GM12872 (cell line): ENCODE results near the gene SDF2.

ENCODE experiments used
- TF ChIP-seq, protein P1 (sequence below): IDR thresholded peaks from 3 replicates; pipeline ENCODE4 v1.5.1; 2011; ENCODE audit warnings: low read depth, mild to moderate bottlenecking, low read length, moderate library complexity; ENCODE audit not compliant: insufficient read depth

The SDF2 gene

GRCh38 chr17:28599311-28600184 is 62.2 kb downstream of the SDF2 start:
- TF ChIP-seq, protein P1, sequence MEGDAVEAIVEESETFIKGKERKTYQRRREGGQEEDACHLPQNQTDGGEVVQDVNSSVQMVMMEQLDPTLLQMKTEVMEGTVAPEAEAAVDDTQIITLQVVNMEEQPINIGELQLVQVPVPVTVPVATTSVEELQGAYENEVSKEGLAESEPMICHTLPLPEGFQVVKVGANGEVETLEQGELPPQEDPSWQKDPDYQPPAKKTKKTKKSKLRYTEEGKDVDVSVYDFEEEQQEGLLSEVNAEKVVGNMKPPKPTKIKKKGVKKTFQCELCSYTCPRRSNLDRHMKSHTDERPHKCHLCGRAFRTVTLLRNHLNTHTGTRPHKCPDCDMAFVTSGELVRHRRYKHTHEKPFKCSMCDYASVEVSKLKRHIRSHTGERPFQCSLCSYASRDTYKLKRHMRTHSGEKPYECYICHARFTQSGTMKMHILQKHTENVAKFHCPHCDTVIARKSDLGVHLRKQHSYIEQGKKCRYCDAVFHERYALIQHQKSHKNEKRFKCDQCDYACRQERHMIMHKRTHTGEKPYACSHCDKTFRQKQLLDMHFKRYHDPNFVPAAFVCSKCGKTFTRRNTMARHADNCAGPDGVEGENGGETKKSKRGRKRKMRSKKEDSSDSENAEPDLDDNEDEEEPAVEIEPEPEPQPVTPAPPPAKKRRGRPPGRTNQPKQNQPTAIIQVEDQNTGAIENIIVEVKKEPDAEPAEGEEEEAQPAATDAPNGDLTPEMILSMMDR: no peak

- TF ChIP-seq, protein P1: no peak
These were observed 62.9 kb downstream of the SDF2 start, which contains the start of gene SPAG5 for GRCh38 chr17:28598799-28599310. Gene SPAG5, minus strand, starts transcription at chr17:28599025. Its CDS starts 79 bp downstream, at chr17:28598946.

DNA sequence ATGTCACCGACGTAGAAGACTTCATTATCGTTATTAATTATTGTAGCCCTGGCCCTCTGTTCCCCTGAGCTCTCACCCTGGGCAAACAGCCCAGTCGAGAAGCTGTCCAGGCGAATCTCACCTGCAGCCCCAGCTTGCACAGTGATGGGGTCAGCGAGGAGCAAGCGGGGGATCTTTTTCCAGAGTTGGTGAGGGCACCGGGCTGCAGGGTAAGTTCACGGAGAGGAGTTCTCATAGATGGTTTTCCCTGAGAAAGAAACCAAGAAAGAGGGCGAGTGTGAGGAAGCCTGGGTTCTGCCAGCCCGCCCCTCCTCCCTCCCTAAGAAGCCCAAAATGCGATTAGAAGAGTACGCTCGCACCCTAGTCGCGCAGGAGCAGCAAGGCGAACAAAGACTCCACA is 63.3 kb downstream of the SDF2 start:
- TF ChIP-seq, protein P1: no peak
